KMS-11 (cell line): ENCODE measurements around the gene JMJD1C.

Source experiments
- H2AFZ ChIP-seq: fragments of 200-600 bp; sonication (generic); 2 replicates; pipeline ENCODE4 v1.6.1; 2016; ENCODE audit warnings: antibody characterized with exemption, mixed run types, low read depth
- H3K27ac ChIP-seq: fragments of 200-600 bp; sonication (generic); 2 replicates; pipeline ENCODE4 v1.6.1; 2016; ENCODE audit warnings: mild to moderate bottlenecking, mixed run types
- H3K27me3 ChIP-seq: fragments of 200-600 bp; sonication (generic); 2 replicates; pipeline ENCODE4 v1.6.1; 2017; ENCODE audit warnings: mild to moderate bottlenecking, low read depth, mixed run types, moderate library complexity; ENCODE audit not compliant: insufficient read depth
- H3K36me3 ChIP-seq: fragments of 200-600 bp; sonication (generic); 2 replicates; pipeline ENCODE4 v1.6.1; 2017; ENCODE audit warnings: mild to moderate bottlenecking, mixed run types; ENCODE audit not compliant: insufficient read depth
- H3K4me1 ChIP-seq: fragments of 200-600 bp; sonication (generic); 2 replicates; pipeline ENCODE4 v1.6.1; 2016; ENCODE audit warnings: mild to moderate bottlenecking, low read depth, mixed run types; ENCODE audit not compliant: poor library complexity, severe bottlenecking
- H3K4me2 ChIP-seq: fragments of 200-600 bp; sonication (generic); 2 replicates; pipeline ENCODE4 v1.7.0; 2016; ENCODE audit warnings: mild to moderate bottlenecking, mixed run types
- H3K4me3 ChIP-seq: fragments of 200-600 bp; sonication (generic); IDR thresholded peaks from 2 replicates; pipeline ENCODE4 v1.6.1; 2017; ENCODE audit warnings: low read depth, low read length, mixed read lengths; ENCODE audit not compliant: insufficient read depth
- H3K79me2 ChIP-seq: fragments of 200-600 bp; sonication (generic); 2 replicates; pipeline ENCODE4 v1.6.1; 2016; ENCODE audit warnings: low read depth, mixed run types; ENCODE audit not compliant: insufficient read depth
- H3K9ac ChIP-seq: fragments of 200-600 bp; sonication (generic); 2 replicates; pipeline ENCODE4 v1.6.1; 2016; ENCODE audit warnings: mild to moderate bottlenecking, mixed run types
- H4K20me1 ChIP-seq: fragments of 200-600 bp; sonication (generic); 2 replicates; pipeline ENCODE4 v1.6.1; 2016; ENCODE audit warnings: mild to moderate bottlenecking, mixed run types; ENCODE audit not compliant: insufficient read depth
- CTCF ChIP-seq: fragments of 200-600 bp; sonication (generic); conservative IDR thresholded peaks from 2 replicates; pipeline ENCODE4 v1.6.1; 2017; ENCODE audit warnings: low read depth, mild to moderate bottlenecking, antibody characterized with exemption, low read length, moderate library complexity, mixed read lengths

The JMJD1C gene

GRCh38 chr10:63385254-63385653 lies 80.5 kb downstream of the JMJD1C start:
- no peak for TF ChIP-seq CTCF
- Histone ChIP-seq H3K9ac (no peak overlapping the region), H3K27me3 (no peaks in the 10 kb centered on the region), H3K4me2 (no peak overlapping the region), H4K20me1 (peaks cover 5% of the 10 kb centered on the region; the same call in 1 of the 2 replicates), H2AFZ (no peak overlapping the region), H3K4me1 (peaks cover 28% of the 10 kb centered on the region), H3K36me3 (no peaks in the 10 kb centered on the region), H3K4me3 (no peak overlapping the region), H3K79me2 (peaks cover 21% of the 10 kb centered on the region), H3K27ac (no peak overlapping the region)

- no peak for TF ChIP-seq CTCF
- H2AFZ ChIP-seq, result no peak overlapping the region
- H3K36me3 ChIP-seq, result no peaks in the 10 kb centered on the region
- H3K9ac ChIP-seq, result no peak overlapping the region
- peaks cover 16% of the 10 kb centered on the region for H3K79me2 ChIP-seq
- H4K20me1 ChIP-seq, result peaks cover 5% of the 10 kb centered on the region; the same call in 1 of the 2 replicates
- no peaks in the 10 kb centered on the region for H3K27me3 ChIP-seq
- no peak overlapping the region for H3K4me2 ChIP-seq
- peaks cover 26% of the 10 kb centered on the region for H3K4me1 ChIP-seq
- no peak overlapping the region for H3K27ac ChIP-seq
- no peak overlapping the region for H3K4me3 ChIP-seq
These were observed 81.1 kb downstream of the JMJD1C start for GRCh38 chr10:63384675-63385074.

- Histone ChIP-seq H3K27ac (no peak overlapping the region), H3K36me3 (no peaks in the 10 kb centered on the region), H3K27me3 (no peaks in the 10 kb centered on the region), H2AFZ (no peak overlapping the region), H3K4me1 (peaks cover 19% of the 10 kb centered on the region), H3K4me2 (no peak overlapping the region), H3K4me3 (no peak overlapping the region), H3K9ac (no peak overlapping the region), H3K79me2 (peaks cover 12% of the 10 kb centered on the region), H4K20me1 (peaks cover 5% of the 10 kb centered on the region; the same call in 1 of the 2 replicates)
- no peak for TF ChIP-seq CTCF
These were observed 81.8 kb downstream of the JMJD1C start for GRCh38 chr10:63384001-63384400.

GRCh38 chr10:63383141-63383540 lies 82.6 kb downstream of the JMJD1C start:
- H3K36me3 ChIP-seq, result no peaks in the 10 kb centered on the region
- no peaks in the 10 kb centered on the region for H3K27me3 ChIP-seq
- H4K20me1 ChIP-seq, result 0 out of 2 replicates have a peak, but pooled peaks cover 5% of the 10 kb centered on the region
- no peak overlapping the region for H3K9ac ChIP-seq
- no peak overlapping the region for H3K4me2 ChIP-seq
- H3K27ac ChIP-seq, result no peak overlapping the region
- no peak for TF ChIP-seq CTCF
- H3K79me2 ChIP-seq, result peaks cover 12% of the 10 kb centered on the region
- H3K4me3 ChIP-seq, result no peak overlapping the region
- no peak overlapping the region for H2AFZ ChIP-seq
- H3K4me1 ChIP-seq, result peaks cover 11% of the 10 kb centered on the region
